Measurements from ENCODE around the gene KCNN4. TPM values are rescaled to one million over a fixed set of nuclear protein-coding genes. Genes with fewer than 3 reads are reported as not detected.

KCNN4 gene
- total RNA-seq, 1 donor from 2014 or later: 0.28 TPM

GRCh38 chr19:43724896-43725295 is 55.9 kb downstream of the KCNN4 start:
- Mint-ChIP-seq H3K36me3 (ENCODE audit: low read depth, unreplicated experiment) (peaks cover 8% of the 10 kb centered on the region), H3K27me3 (ENCODE audit: unreplicated experiment) (no peaks in the 10 kb centered on the region), H3K4me3 (ENCODE audit: unreplicated experiment) (no peak overlapping the region), H3K4me1 (ENCODE audit: unreplicated experiment) (no peaks in the 10 kb centered on the region), H3K27ac (ENCODE audit: unreplicated experiment) (no peak overlapping the region), H3K9me3 (ENCODE audit: unreplicated experiment) (no peaks in the 10 kb centered on the region)
- DNase-seq (ENCODE audit: low spot score): no peak
- no peak for TF ChIP-seq CTCF (IDR thresholded peaks at IDR 0.05; ENCODE audit: unreplicated experiment)

- no peak overlapping the region for H3K4me3 Mint-ChIP-seq (ENCODE audit: unreplicated experiment)
- peaks cover 4% of the 10 kb centered on the region for H3K36me3 Mint-ChIP-seq (ENCODE audit: low read depth, unreplicated experiment)
- H3K4me1 Mint-ChIP-seq (ENCODE audit: unreplicated experiment): no peaks in the 10 kb centered on the region
- TF ChIP-seq CTCF (IDR thresholded peaks at IDR 0.05; ENCODE audit: unreplicated experiment): no peak
- H3K27me3 Mint-ChIP-seq (ENCODE audit: unreplicated experiment): no peaks in the 10 kb centered on the region
- DNase-seq (ENCODE audit: low spot score): no peak
- no peaks in the 10 kb centered on the region for H3K9me3 Mint-ChIP-seq (ENCODE audit: unreplicated experiment)
- H3K27ac Mint-ChIP-seq (ENCODE audit: unreplicated experiment): no peak overlapping the region
These were observed 57.2 kb downstream of the KCNN4 start for GRCh38 chr19:43723588-43723987.

GRCh38 chr19:43721469-43722048 is 59.2 kb downstream of the KCNN4 start:
- Mint-ChIP-seq H3K27me3 (ENCODE audit: unreplicated experiment) (no peaks in the 10 kb centered on the region), H3K9me3 (ENCODE audit: unreplicated experiment) (no peaks in the 10 kb centered on the region), H3K27ac (ENCODE audit: unreplicated experiment) (no peak overlapping the region), H3K36me3 (ENCODE audit: low read depth, unreplicated experiment) (peaks cover under 1% of the 10 kb centered on the region), H3K4me3 (ENCODE audit: unreplicated experiment) (no peak overlapping the region), H3K4me1 (ENCODE audit: unreplicated experiment) (no peaks in the 10 kb centered on the region)
- no peak for TF ChIP-seq CTCF (IDR thresholded peaks at IDR 0.05; ENCODE audit: unreplicated experiment)
- no peak for DNase-seq (ENCODE audit: low spot score)

- Mint-ChIP-seq H3K4me1 (ENCODE audit: unreplicated experiment) (no peaks in the 10 kb centered on the region), H3K27ac (ENCODE audit: unreplicated experiment) (no peak overlapping the region), H3K36me3 (ENCODE audit: low read depth, unreplicated experiment) (no peaks in the 10 kb centered on the region), H3K27me3 (ENCODE audit: unreplicated experiment) (peaks cover 2% of the 10 kb centered on the region), H3K9me3 (ENCODE audit: unreplicated experiment) (no peaks in the 10 kb centered on the region), H3K4me3 (ENCODE audit: unreplicated experiment) (no peak overlapping the region)
- DNase-seq (ENCODE audit: low spot score): no peak
- TF ChIP-seq CTCF (IDR thresholded peaks at IDR 0.05; ENCODE audit: unreplicated experiment): no peak
These were observed 59.8 kb downstream of the KCNN4 start for GRCh38 chr19:43720936-43721335.

- Mint-ChIP-seq H3K4me1 (ENCODE audit: unreplicated experiment) (no peaks in the 10 kb centered on the region), H3K9me3 (ENCODE audit: unreplicated experiment) (no peaks in the 10 kb centered on the region), H3K4me3 (ENCODE audit: unreplicated experiment) (no peak overlapping the region), H3K27me3 (ENCODE audit: unreplicated experiment) (peaks cover 2% of the 10 kb centered on the region), H3K36me3 (ENCODE audit: low read depth, unreplicated experiment) (peaks cover 4% of the 10 kb centered on the region), H3K27ac (ENCODE audit: unreplicated experiment) (no peak overlapping the region)
- no peak for TF ChIP-seq CTCF (IDR thresholded peaks at IDR 0.05; ENCODE audit: unreplicated experiment)
- no peak for DNase-seq (ENCODE audit: low spot score)
These were observed 60.9 kb downstream of the KCNN4 start for GRCh38 chr19:43719918-43720317.
